ENCODE results near the gene ATXN7L1.
"Not testable (repeated sequence)": the region's sequence is repeated elsewhere in the genome, so short reads cannot be mapped to it uniquely, and the experiment has no call there.

ATXN7L1 gene

GRCh38 chr7:105602325-105603305 is 273.8 kb downstream of the ATXN7L1 start:
- no peak for DNase-seq

DNA sequence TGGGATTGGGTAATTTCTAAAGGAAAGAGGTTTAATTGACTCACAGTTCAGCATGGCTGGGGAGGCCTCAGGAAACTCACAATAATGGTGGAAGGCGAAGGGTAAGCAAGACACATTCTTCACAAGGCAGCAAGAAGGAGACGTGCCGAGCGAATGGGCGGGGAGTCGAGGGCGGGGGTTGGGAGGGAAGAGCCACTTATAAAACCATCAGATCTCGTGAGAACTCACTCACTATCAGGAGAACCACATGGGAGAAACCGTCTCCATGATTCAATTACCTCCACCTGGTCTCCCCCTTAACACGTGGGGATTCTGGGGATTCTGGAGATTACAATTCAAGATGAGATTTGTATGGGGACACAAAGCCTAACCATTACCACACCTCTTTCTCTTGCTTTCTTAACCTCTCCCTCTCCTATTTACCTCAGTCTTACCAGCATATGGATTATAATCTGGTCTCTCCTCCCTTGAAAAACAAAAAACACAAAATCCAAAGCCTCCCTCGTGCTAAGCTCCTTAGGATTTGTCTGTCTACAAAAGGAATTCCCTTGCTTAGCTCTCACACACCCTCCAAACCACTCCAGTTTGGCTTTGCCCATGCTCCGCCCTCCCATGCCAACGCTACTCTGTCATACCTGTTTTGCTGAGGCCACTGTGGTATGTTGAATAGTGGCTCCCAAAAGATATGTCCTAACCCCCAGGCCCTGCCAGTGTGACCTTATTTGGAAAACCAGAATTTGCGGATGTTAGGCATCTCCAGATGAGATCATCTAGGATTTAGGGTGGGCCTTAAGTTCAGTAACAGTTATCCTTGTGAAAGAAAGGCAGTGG is 275.5 kb downstream of the ATXN7L1 start:
- no peak for DNase-seq

DNA sequence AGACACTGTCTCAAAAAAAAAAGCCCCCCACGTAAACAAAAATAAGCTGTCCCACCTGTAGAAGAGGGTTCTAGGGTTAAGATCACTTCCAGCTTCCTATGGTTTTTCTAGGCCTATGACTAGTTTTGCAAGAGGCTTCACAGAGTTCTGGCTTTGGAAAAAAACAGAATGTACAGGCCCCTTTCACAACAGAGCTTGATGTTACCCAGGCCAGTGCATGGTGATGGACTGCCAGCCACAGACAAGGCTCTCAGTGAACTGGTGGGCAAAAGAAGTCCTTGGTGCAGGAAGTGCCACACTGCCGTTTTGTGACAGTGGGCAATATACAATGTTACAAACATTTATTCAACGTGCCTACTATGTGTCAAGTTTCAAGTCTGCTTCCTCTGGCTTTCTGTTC is 276.8 kb downstream of the ATXN7L1 start:
- DNase-seq, result no peak

- not testable (repeated sequence) for DNase-seq
These were observed 277.3 kb downstream of the ATXN7L1 start for GRCh38 chr7:105599080-105599479.

- DNase-seq, result no peak
These were observed 279.5 kb downstream of the ATXN7L1 start for GRCh38 chr7:105596866-105597265.

- DNase-seq, result no peak
These were observed 282.4 kb downstream of the ATXN7L1 start for GRCh38 chr7:105594034-105594433.

- no peak for DNase-seq
These were observed 284.9 kb downstream of the ATXN7L1 start for GRCh38 chr7:105591522-105591921.

- DNase-seq, result no peak
These were observed 285.6 kb downstream of the ATXN7L1 start for GRCh38 chr7:105590793-105591192.

- peak; percentile 65 for DNase-seq
These were observed 286.9 kb downstream of the ATXN7L1 start for GRCh38 chr7:105589356-105590077.

DNA sequence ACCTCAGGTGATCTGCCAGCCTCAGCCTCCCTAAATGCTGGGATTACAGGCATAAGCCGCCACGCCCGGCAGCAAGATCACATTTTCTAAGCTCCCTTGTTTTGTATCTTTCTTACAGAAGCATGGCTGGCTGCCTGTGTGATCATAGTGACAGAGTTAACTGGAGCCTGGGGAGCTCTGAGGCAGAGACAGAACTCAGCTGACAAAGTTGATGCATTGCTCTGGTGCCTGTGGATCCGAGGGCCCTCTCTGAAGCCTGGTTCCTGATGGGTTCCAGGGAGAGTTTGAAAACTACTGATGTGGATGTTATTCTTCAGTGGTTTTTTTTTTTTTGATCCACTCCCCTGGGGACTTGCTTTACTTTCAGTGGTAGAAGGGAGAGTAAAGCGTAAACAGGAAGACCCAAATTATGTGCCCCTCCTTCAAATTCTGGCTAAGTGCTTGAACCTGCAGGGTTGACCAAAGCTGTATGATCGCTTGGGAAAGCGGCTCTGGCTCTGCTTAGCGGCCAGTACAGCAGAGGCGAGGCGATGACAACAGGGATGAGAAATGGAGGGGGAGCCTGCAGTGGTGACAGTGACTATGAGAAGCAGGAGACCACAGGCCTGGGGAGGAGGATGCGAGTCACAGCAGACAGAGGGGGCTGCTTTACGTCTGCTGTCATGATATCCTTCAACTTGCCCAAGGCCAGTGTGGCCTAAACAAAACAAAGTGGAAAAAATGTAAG is 288.3 kb downstream of the ATXN7L1 start:
- DNase-seq, result no peak

GRCh38 chr7:105585850-105586500 is 290.4 kb downstream of the ATXN7L1 start:
- no peak for DNase-seq

DNA sequence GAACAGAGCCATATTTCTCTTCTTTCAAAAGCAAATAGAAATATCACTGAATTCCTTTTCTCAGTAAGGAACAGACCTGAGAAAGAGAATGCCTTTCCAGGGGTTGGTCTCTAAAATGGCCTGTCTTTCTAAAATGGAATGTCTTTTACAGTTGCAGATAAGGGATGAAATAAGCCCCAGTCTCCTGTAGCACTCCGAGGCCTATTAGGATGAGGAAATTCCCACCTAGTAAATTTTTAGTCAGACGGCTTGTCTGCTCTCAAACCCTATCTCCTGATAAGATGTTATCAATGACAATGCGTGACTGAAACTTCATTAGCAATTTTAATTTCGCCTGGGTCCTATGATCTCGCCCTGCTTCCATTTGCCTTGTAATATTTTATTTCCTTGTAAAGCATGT is 292.2 kb downstream of the ATXN7L1 start:
- DNase-seq, result no peak

DNA sequence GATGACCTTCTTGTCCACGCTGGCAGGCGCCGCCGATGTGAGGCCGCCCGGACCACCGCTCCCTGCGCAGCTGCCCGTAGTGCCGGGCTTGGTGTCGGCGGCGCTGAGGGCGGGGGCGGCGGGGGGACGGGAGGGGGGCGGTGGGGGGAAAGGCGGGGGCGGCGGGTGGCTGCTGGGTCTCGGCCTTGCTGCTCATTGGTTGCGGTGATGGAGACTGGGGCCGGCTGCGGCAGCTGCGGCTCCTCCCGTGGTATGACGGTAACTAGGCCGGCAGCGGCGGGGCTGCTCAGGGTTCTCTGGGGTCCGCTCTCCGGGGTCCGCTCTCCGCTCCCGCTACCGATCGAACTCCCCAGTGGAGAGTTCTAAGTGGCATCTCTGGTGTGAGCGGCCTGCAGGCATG is 293.3 kb downstream of the ATXN7L1 start:
- no peak for DNase-seq

DNA sequence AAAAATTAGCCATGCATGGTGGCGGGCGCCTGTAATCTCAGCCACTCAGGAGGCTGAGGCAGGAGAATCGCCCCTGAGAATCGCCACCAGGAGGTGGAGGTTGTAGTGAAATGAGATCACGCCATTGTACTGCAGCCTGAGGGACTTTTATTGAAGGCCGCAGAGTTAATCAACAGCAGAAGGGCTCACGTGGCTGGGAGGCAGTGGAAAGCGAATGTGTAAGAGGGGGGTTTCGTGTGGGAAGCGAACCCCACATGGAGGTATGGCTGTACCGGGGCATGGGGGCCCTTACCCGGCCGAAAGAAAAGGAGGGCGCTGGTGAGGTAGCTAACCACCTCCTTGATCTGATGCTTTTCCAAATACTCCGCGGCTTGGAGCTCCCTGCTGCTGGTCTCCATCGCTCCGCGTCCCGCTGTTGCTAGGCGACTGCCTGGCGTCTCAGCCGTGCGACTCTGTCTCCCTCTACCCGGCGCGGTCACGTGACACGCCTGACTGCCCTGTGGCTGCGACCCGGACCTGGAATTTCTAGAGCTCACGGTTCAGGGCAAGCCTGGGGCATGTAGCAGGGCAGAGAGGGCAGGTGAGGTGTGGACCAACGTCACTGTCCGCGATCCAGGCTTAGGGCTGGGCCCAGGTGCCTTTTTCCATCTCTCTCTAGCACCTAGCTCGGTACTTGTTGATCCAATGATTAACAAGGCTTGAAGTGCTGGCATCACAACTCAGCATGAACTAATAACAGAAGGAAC is 295.2 kb downstream of the ATXN7L1 start, which contains the start of gene EFCAB10:
TSS of gene EFCAB10 (minus strand) at position 428 of the 746 bp plus-strand sequence. CDS start at position 398, 30 bp downstream.
- DNase-seq, result peak; percentile 76

- DNase-seq, result no peak
These were observed 296.2 kb downstream of the ATXN7L1 start for GRCh38 chr7:105580022-105580740.

DNA sequence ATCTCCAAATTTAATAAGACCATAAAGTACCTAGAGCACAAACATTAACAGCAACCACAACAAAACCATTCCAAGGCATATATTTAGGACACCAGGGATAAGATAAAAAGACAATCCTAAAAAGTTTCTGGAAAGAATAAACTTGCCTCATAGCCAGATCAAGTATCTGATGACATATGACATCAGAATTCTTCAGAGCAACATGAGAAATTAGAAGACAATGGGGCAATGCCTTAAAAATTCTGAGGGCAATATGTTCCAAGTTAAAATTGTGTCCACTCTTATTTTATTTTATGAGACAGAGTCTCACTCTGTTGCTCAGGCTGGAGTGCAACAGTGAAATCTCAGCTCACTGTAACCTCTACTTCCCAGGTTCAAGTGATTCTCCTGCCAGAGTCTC is 297.9 kb downstream of the ATXN7L1 start:
- no peak for DNase-seq

DNA sequence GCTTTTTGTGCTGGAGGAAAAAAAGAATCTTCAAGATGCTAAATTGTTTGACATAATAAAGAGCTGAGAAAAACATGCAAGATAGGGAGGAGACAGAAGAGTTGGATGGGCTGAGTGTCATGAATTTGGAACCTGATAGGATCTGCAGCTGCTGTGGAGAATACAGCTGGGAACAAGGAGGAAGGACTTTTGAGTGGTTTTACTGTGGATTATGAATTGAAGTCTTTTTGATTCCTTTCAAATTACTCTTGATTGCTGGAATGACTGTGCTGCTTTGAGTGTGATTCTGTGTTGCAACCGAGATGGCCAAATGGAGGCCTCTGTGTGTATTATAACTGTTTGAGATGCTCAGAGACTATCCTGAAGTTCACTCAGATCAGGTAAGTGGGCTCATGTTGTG is 299.1 kb downstream of the ATXN7L1 start:
- DNase-seq, result no peak

- DNase-seq, result no peak
These were observed 304.5 kb downstream of the ATXN7L1 start for GRCh38 chr7:105571891-105572290.

GRCh38 chr7:105567821-105568220 is 308.6 kb downstream of the ATXN7L1 start:
- DNase-seq, result no peak

GRCh38 chr7:105567024-105567423 is 309.4 kb downstream of the ATXN7L1 start:
- DNase-seq, result no peak

Measured in stimulated activated CD4-positive, alpha-beta T cell treated with anti-CD3 and anti-CD28 coated beads, Interleukin-15, amount 100 ng/mL, for 24 hours (primary cell).